ENCODE data around the gene SLC46A2.

The SLC46A2 gene

DNA sequence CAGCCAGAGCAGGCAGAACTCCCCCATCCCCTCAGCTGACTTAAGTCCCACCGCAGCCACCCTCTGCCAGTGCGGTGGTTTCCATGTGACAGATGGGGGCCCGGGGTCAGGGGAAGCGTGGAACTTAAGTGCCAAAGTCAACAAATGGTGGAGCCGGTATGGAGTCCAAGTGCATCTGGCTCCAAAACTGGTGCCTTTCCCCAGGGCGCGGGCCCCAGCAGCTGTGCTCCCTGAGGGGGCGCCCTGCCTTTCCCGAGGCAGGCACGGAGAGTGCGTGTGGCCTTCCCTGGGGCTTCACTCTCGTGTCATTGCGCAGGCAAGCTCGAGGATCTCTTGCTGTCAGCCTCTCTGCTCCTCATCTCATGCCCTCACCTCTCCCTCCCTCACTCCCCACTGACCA lies 33.8 kb downstream of the SLC46A2 start:
- no peak overlapping the region for H3K4me2 ChIP-seq (ENCODE audit: low read length)

DNA sequence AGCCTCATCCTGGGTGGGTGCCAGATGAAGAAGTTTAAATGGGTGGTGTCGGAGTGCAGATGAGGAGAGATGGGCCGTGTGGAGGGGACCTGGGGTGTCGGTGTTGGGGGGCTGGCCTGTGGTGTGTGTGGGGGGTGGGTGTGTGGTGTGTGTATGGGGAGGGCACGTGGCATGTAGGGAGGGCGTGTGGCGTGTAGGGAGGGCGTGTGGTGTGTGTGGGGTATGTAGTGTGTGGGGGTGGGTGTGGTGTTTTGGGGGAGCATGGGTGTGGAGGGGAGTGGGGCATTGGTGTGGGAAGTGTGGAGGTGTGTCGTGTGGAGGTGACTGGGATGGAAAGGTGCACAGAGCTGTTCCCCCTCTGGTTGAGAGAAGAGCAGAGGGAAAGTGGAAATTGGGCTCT lies 34.5 kb downstream of the SLC46A2 start:
- Histone ChIP-seq H3K9me3 (ENCODE audit: low read length) (no peaks in the 10 kb centered on the region), H3K4me3 (ENCODE audit: low read depth, low read length, poor library complexity, severe bottlenecking) (no peak overlapping the region), H3F3A (ENCODE audit: insufficient read depth, low read length) (no peaks in the 10 kb centered on the region), H3K4me1 (ENCODE audit: insufficient read depth, low read length, severe bottlenecking) (peaks cover 24% of the 10 kb centered on the region), H3K36me3 (ENCODE audit: insufficient read depth, low read length) (peaks cover 27% of the 10 kb centered on the region), H4K20me1 (ENCODE audit: insufficient read depth, low read length) (no peaks in the 10 kb centered on the region), H3K4me2 (ENCODE audit: low read length) (no peak overlapping the region), H2AFZ (ENCODE audit: low read length) (no peak overlapping the region), H3K79me2 (ENCODE audit: insufficient read depth, low read length) (no peaks in the 10 kb centered on the region), H3K9me2 (ENCODE audit: low read depth, low read length) (no peaks in the 10 kb centered on the region), H3K9ac (ENCODE audit: low read length) (no peak overlapping the region), H3K27me3 (ENCODE audit: insufficient read depth, low read length) (no peaks in the 10 kb centered on the region), H3K27ac (ENCODE audit: low read depth, low read length, poor library complexity, severe bottlenecking) (no peak overlapping the region)
- TF ChIP-seq, protein P1, sequence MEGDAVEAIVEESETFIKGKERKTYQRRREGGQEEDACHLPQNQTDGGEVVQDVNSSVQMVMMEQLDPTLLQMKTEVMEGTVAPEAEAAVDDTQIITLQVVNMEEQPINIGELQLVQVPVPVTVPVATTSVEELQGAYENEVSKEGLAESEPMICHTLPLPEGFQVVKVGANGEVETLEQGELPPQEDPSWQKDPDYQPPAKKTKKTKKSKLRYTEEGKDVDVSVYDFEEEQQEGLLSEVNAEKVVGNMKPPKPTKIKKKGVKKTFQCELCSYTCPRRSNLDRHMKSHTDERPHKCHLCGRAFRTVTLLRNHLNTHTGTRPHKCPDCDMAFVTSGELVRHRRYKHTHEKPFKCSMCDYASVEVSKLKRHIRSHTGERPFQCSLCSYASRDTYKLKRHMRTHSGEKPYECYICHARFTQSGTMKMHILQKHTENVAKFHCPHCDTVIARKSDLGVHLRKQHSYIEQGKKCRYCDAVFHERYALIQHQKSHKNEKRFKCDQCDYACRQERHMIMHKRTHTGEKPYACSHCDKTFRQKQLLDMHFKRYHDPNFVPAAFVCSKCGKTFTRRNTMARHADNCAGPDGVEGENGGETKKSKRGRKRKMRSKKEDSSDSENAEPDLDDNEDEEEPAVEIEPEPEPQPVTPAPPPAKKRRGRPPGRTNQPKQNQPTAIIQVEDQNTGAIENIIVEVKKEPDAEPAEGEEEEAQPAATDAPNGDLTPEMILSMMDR (IDR thresholded peaks at IDR 0.05; ENCODE audit: low read length), result no peak
- TF ChIP-seq EZH2 (IDR thresholded peaks at IDR 0.05; ENCODE audit: borderline replicate concordance, low read length), result no peak

More for the DNA sequence above, 33.8 kb downstream of the SLC46A2 start:
- Histone ChIP-seq H3K9me3 (ENCODE audit: low read length) (no peaks in the 10 kb centered on the region), H3K4me3 (ENCODE audit: low read depth, low read length, poor library complexity, severe bottlenecking) (no peak overlapping the region), H3K27ac (ENCODE audit: low read depth, low read length, poor library complexity, severe bottlenecking) (no peak overlapping the region), H3F3A (ENCODE audit: insufficient read depth, low read length) (no peaks in the 10 kb centered on the region), H3K4me1 (ENCODE audit: insufficient read depth, low read length, severe bottlenecking) (peaks cover 30% of the 10 kb centered on the region), H2AFZ (ENCODE audit: low read length) (no peak overlapping the region), H3K79me2 (ENCODE audit: insufficient read depth, low read length) (no peaks in the 10 kb centered on the region), H3K9ac (ENCODE audit: low read length) (no peak overlapping the region), H3K36me3 (ENCODE audit: insufficient read depth, low read length) (peaks cover 21% of the 10 kb centered on the region; the same call in 1 of the 2 replicates), H4K20me1 (ENCODE audit: insufficient read depth, low read length) (no peaks in the 10 kb centered on the region), H3K27me3 (ENCODE audit: insufficient read depth, low read length) (no peaks in the 10 kb centered on the region), H3K9me2 (ENCODE audit: low read depth, low read length) (no peaks in the 10 kb centered on the region)
- no peak for TF ChIP-seq EZH2 (IDR thresholded peaks at IDR 0.05; ENCODE audit: borderline replicate concordance, low read length)
- TF ChIP-seq, protein P1 (IDR thresholded peaks at IDR 0.05; ENCODE audit: low read length), result no peak

DNA sequence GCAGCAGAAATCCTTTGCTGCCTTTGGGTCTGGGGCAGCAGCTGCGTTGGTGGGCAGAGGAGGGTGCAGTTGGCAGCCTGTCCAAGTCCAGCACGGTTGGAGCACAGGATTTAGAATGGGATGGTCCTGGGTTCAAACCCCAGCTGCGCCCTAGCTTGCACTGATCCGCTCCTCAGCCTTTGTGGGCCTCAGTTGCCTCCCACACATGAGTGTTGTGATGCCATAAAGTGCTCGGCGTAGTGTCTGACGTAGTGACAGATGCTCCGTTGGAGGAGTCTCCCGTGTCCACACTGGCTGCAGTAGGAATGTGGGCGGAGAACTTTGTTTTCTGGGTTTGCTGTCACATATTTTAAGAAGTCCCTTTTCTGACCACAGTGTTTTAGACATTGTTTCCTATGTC lies 36.0 kb downstream of the SLC46A2 start:
- H3K9me2 ChIP-seq (ENCODE audit: low read depth, low read length), result no peaks in the 10 kb centered on the region
- no peaks in the 10 kb centered on the region for H3K9me3 ChIP-seq (ENCODE audit: low read length)
- H3F3A ChIP-seq (ENCODE audit: insufficient read depth, low read length), result no peaks in the 10 kb centered on the region
- no peaks in the 10 kb centered on the region for H3K79me2 ChIP-seq (ENCODE audit: insufficient read depth, low read length)
- H2AFZ ChIP-seq (ENCODE audit: low read length), result no peak overlapping the region
- TF ChIP-seq, protein P1 (IDR thresholded peaks at IDR 0.05; ENCODE audit: low read length), result no peak
- no peak for TF ChIP-seq EZH2 (IDR thresholded peaks at IDR 0.05; ENCODE audit: borderline replicate concordance, low read length)
- no peaks in the 10 kb centered on the region for H4K20me1 ChIP-seq (ENCODE audit: insufficient read depth, low read length)
- no peak overlapping the region for H3K4me3 ChIP-seq (ENCODE audit: low read depth, low read length, poor library complexity, severe bottlenecking)
- H3K27ac ChIP-seq (ENCODE audit: low read depth, low read length, poor library complexity, severe bottlenecking), result no peak overlapping the region
- no peaks in the 10 kb centered on the region for H3K27me3 ChIP-seq (ENCODE audit: insufficient read depth, low read length)
- peaks cover 17% of the 10 kb centered on the region for H3K4me1 ChIP-seq (ENCODE audit: insufficient read depth, low read length, severe bottlenecking)
- peaks cover 29% of the 10 kb centered on the region for H3K36me3 ChIP-seq (ENCODE audit: insufficient read depth, low read length)
- H3K4me2 ChIP-seq (ENCODE audit: low read length), result no peak overlapping the region
- H3K9ac ChIP-seq (ENCODE audit: low read length), result no peak overlapping the region

Data from OCI-LY1 (cell line).